WTC11 (cell line): ENCODE data around the gene OPCML. TPM values are rescaled to one million over a fixed set of nuclear protein-coding genes. Genes with fewer than 3 reads are reported as not detected.

ENCODE experiments used
- ATAC-seq: fragments of 200-7000 bp; cut with Tn5 transposase; 2 replicates; pipeline ENCODE4 v1.10.0; 2021; ENCODE audit warnings: mild to moderate bottlenecking, moderate library complexity
- CTCF ChIA-PET: fragments of 300-600 bp; sonication (Branson Sonifier 250); formaldehyde crosslinking; loops from one replicate; lab custom pipeline; 2021; ENCODE audit warnings: antibody characterized with exemption; lab: Charles Lee
- POLR2A ChIA-PET: fragments of 350-600 bp; sonication (Branson Sonifier 250); formaldehyde crosslinking; loops from one replicate; lab custom pipeline; 2021; ENCODE audit warnings: antibody characterized with exemption; lab: Charles Lee
- DNase-seq: peaks from one replicate; pipeline ENCODE4 v3.0.0; 2021; ENCODE audit warnings: low spot score
- H3K27ac Mint-ChIP-seq: 2 replicates; pipeline ENCODE4 v1.8.0; 2021; ENCODE audit warnings: mixed read lengths
- H3K27me3 Mint-ChIP-seq: 2 replicates; pipeline ENCODE4 v1.8.0; 2021; ENCODE audit warnings: low read depth, mild to moderate bottlenecking, moderate library complexity, mixed read lengths
- H3K36me3 Mint-ChIP-seq: 2 replicates; pipeline ENCODE4 v1.8.0; 2021; ENCODE audit warnings: mixed read lengths
- H3K4me1 Mint-ChIP-seq: 2 replicates; pipeline ENCODE4 v1.8.0; 2022; ENCODE audit warnings: mixed read lengths
- H3K4me3 Mint-ChIP-seq: 2 replicates; pipeline ENCODE4 v1.8.0; 2021; ENCODE audit warnings: mild to moderate bottlenecking, moderate library complexity, mixed read lengths
- H3K9me3 Mint-ChIP-seq: 2 replicates; pipeline ENCODE4 v1.8.0; 2021; ENCODE audit warnings: mixed read lengths
- AFF4 ChIP-seq: sonication (generic); formaldehyde crosslinking; IDR thresholded peaks from 2 replicates; pipeline ENCODE4 v1.8.1; 2023; ENCODE audit warnings: mild to moderate bottlenecking, missing genetic modification reagents, borderline replicate concordance
- CBFB ChIP-seq: sonication (generic); formaldehyde crosslinking; IDR thresholded peaks from 2 replicates; pipeline ENCODE4 v1.8.1; 2022; ENCODE audit warnings: mild to moderate bottlenecking, low read depth, missing genetic modification reagents
- CDX4 ChIP-seq: fragments of 250-450 bp; sonication (Bioruptor Pico); IDR thresholded peaks from 2 replicates; pipeline ENCODE4 v1.9.0; 2021; ENCODE audit warnings: moderate library complexity, mild to moderate bottlenecking, inconsistent platforms, borderline replicate concordance
- CTCF ChIP-seq: fragments of 200-600 bp; IDR thresholded peaks from 2 replicates; pipeline ENCODE4 v1.8.0; 2022; ENCODE audit warnings: antibody characterized with exemption
- E2F1 ChIP-seq: sonication (generic); formaldehyde crosslinking; IDR thresholded peaks from 2 replicates; pipeline ENCODE4 v1.8.0; 2022; ENCODE audit warnings: mild to moderate bottlenecking, missing genetic modification reagents
- GTF2I ChIP-seq: fragments of 250-450 bp; sonication (Bioruptor Pico); conservative IDR thresholded peaks from 2 replicates; pipeline ENCODE4 v1.4.0; 2021; ENCODE audit warnings: mild to moderate bottlenecking
- MLX ChIP-seq: sonication (generic); formaldehyde crosslinking; IDR thresholded peaks from 2 replicates; pipeline ENCODE4 v1.8.1; 2023; ENCODE audit warnings: mild to moderate bottlenecking, missing genetic modification reagents, moderate library complexity
- MXD4 ChIP-seq: fragments of 250-450 bp; sonication (Bioruptor Pico); IDR thresholded peaks from 2 replicates; pipeline ENCODE4 v1.8.0; 2021; ENCODE audit warnings: mild to moderate bottlenecking, moderate library complexity, borderline replicate concordance
- NR2C2 ChIP-seq: sonication (generic); formaldehyde crosslinking; IDR thresholded peaks from 2 replicates; pipeline ENCODE4 v1.8.0; 2022; ENCODE audit warnings: mild to moderate bottlenecking, missing genetic modification reagents
- RORB ChIP-seq: fragments of 250-450 bp; sonication (Bioruptor Pico); IDR thresholded peaks from 2 replicates; pipeline ENCODE4 v1.9.0; 2021; ENCODE audit warnings: mild to moderate bottlenecking
- ZBTB43 ChIP-seq: sonication (generic); formaldehyde crosslinking; IDR thresholded peaks from 2 replicates; pipeline ENCODE4 v1.8.1; 2023; ENCODE audit warnings: mild to moderate bottlenecking, missing genetic modification reagents
- ZNF281 ChIP-seq: sonication (generic); formaldehyde crosslinking; IDR thresholded peaks from 2 replicates; pipeline ENCODE4 v1.8.0; 2023; ENCODE audit warnings: mild to moderate bottlenecking, missing genetic modification reagents
- ZNF423 ChIP-seq: fragments of 250-450 bp; sonication (Bioruptor Pico); IDR thresholded peaks from 2 replicates; pipeline ENCODE4 v2.1.2; 2022; ENCODE audit warnings: mild to moderate bottlenecking, moderate library complexity
- ZNF671 ChIP-seq: fragments of 250-450 bp; sonication (Bioruptor Pico); IDR thresholded peaks from 2 replicates; pipeline ENCODE4 v1.8.0; 2021; ENCODE audit warnings: mild to moderate bottlenecking
- ZSCAN18 ChIP-seq: fragments of 250-450 bp; sonication (Bioruptor Pico); IDR thresholded peaks from 2 replicates; pipeline ENCODE4 v2.1.2; 2022; ENCODE audit warnings: mild to moderate bottlenecking, moderate library complexity
- total RNA-seq: library from RNA; stranded (reverse); gene quantifications from 3 replicates; pipeline ENCODE4 v1.2.3, GENCODE V29; 2021

The OPCML gene
- total RNA-seq, 1 experiment from 2014 or later: 1.5 TPM

- H3K9me3 Mint-ChIP-seq: no peaks in the 10 kb centered on the region
- no peak for ATAC-seq
- DNase-seq: no peak
- H3K4me3 Mint-ChIP-seq: no peak overlapping the region
- TF ChIP-seq CDX4 (CRISPR knock-in tag) (no peak), CTCF (no peak)
- TF ChIP-seq, all 79 proteins: peak for 0
- ChIA-PET CTCF (interaction anchor here (1.6 kb wide), 1 partner anchor 97 kb away, joined by 6 read pairs; no protein-coding TSS in a partner anchor), POLR2A (no interaction called here)
- Mint-ChIP-seq H3K27me3 (no peaks in the 10 kb centered on the region), H3K36me3 (no peaks in the 10 kb centered on the region), H3K4me1 (peaks cover 8% of the 10 kb centered on the region), H3K27ac (no peak overlapping the region)
Measured at GRCh38 chr11:133038850-133039249, 493.5 kb downstream of the OPCML start.

- Mint-ChIP-seq H3K36me3 (no peaks in the 10 kb centered on the region), H3K4me3 (no peak overlapping the region), H3K4me1 (peaks cover 3% of the 10 kb centered on the region; the same call in 1 of the 2 replicates), H3K27me3 (no peaks in the 10 kb centered on the region), H3K27ac (no peak overlapping the region), H3K9me3 (no peaks in the 10 kb centered on the region)
- DNase-seq: no peak
- TF ChIP-seq MLX (CRISPR knock-in tag) (no peak), GTF2I (CRISPR knock-in tag) (no peak), CDX4 (CRISPR knock-in tag) (no peak), MXD4 (CRISPR knock-in tag) (no peak), CBFB (CRISPR knock-in tag) (no peak), NR2C2 (no peak), ZSCAN18 (CRISPR knock-in tag) (no peak), RORB (CRISPR knock-in tag) (no peak), ZNF671 (no peak), E2F1 (CRISPR knock-in tag) (no peak), AFF4 (CRISPR knock-in tag) (no peak), ZNF281 (no peak), ZBTB43 (no peak), ZNF423 (CRISPR knock-in tag) (no peak)
- no peak for ATAC-seq
- ChIA-PET CTCF (no interaction called here), POLR2A (no interaction called here)
Measured at GRCh38 chr11:133034929-133035328, 497.4 kb downstream of the OPCML start.
